ENCODE data around the gene PLEKHN1. TPM values are rescaled to one million over a fixed set of nuclear protein-coding genes. Genes with fewer than 3 reads are reported as not detected.

PLEKHN1 gene
- total and polyA plus RNA-seq, 8 donors, result 0.29 to 29.2 (median 1.7) TPM; not detected in 2

DNA sequence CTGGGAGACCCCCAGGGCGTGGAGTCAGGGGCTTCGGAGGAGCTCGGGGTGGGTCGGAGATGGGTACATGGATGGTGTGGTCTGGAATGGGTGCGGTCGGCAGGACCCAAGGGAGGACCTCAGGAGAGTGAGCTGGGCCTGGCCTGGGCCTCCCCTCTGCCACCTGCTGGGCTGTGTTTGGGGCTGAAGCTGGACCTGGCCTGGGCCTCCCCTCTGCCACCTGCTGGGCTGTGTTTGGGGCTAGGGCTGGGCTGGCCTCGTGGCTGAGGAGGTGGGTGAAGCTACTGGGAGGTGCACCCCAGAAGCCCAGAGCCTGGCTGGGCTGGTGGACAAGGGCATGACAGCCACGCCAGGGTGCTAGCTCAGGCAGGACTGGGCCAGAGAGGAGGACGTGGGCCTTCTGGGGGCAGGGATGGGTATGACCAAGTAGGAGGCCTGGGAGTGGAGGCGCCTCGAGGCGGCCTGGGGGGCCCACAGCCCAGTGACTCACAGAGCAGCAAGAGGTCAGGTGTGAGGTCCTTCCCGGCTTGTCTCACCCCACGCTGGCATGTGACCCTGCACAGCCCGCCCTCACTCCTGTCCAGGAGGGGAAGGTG lies 28.1 kb upstream of the PLEKHN1 start:
- intact Hi-C loops (cut with DNase I; ENCODE audit: low total_unique reads), result no loop called here
- H3K36me3 ChIP-seq, result no peaks in the 10 kb centered on the region
- 39 to 68% (median 66%) methylated on average over 14 to 15 of the region's 15 CpGs for WGBS, 5 donors
- no peaks in the 10 kb centered on the region for H3K9me3 ChIP-seq
- TF ChIP-seq POLR2A (IDR thresholded peaks at IDR 0.05), result no peak
- TF ChIP-seq, protein P1, sequence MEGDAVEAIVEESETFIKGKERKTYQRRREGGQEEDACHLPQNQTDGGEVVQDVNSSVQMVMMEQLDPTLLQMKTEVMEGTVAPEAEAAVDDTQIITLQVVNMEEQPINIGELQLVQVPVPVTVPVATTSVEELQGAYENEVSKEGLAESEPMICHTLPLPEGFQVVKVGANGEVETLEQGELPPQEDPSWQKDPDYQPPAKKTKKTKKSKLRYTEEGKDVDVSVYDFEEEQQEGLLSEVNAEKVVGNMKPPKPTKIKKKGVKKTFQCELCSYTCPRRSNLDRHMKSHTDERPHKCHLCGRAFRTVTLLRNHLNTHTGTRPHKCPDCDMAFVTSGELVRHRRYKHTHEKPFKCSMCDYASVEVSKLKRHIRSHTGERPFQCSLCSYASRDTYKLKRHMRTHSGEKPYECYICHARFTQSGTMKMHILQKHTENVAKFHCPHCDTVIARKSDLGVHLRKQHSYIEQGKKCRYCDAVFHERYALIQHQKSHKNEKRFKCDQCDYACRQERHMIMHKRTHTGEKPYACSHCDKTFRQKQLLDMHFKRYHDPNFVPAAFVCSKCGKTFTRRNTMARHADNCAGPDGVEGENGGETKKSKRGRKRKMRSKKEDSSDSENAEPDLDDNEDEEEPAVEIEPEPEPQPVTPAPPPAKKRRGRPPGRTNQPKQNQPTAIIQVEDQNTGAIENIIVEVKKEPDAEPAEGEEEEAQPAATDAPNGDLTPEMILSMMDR (IDR thresholded peaks at IDR 0.05), result peak in 5 of 7 experiments; percentile 36 to 82 (median 70)
- no peak for TF ChIP-seq EP300 (IDR thresholded peaks at IDR 0.05)
- TF ChIP-seq POLR2AphosphoS5 (IDR thresholded peaks at IDR 0.05), result no peak
- H3K4me3 ChIP-seq, result no peak overlapping the region
- peak overlapping the region in 1 of 5 donors; percentile 7 for H3K27ac ChIP-seq
- DNase-seq, result peak; percentile 76 to 82
- peaks cover 51 to 76% (median 65%) of the 10 kb centered on the region in 4 donors for H3K4me1 ChIP-seq
- peaks cover 0 to 93% (median 65%) of the 10 kb centered on the region in 3 donors for H3K27me3 ChIP-seq

DNA sequence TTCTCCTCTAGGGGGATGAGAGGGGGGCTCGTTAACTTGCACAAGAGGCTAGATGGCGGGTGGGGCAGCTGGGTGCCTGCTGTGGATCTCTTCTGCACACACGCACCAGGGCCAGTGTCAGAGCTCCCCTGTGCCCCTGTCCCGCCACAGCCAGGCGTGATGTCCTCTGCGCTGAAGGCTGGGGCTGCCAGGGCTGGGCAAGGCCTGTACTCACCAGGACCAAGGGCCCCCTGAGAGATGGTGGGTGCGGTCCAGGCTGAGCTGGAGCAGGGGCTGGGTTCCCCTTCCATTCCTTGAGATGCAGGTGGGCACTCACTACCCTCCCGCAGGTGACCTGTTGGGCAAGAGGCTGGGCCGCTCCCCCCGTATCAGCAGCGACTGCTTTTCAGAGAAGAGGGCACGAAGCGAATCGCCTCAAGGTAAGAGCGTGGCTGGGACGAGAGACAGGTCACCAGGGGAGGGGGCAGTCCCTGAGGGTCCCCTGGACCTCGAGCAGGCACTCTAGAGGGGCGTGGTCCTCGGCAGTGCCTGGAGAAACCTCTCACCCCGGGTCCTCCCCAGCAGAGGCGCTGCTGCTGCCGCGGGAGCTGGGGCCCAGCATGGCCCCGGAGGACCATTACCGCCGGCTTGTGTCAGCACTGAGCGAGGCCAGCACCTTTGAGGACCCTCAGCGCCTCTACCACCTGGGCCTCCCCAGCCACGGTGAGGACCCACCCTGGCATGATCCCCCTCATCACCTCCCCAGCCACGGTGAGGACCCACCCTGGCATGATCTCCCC lies 27.4 kb upstream of the PLEKHN1 start:
- peaks cover 0 to 93% (median 67%) of the 10 kb centered on the region in 3 donors for H3K27me3 ChIP-seq
- intact Hi-C loops (cut with DNase I; ENCODE audit: low total_unique reads), result no loop called here
- TF ChIP-seq EP300 (IDR thresholded peaks at IDR 0.05), result no peak
- TF ChIP-seq POLR2AphosphoS5 (IDR thresholded peaks at IDR 0.05), result no peak
- TF ChIP-seq, protein P1 (IDR thresholded peaks at IDR 0.05), result no peak
- no peak for TF ChIP-seq POLR2A (IDR thresholded peaks at IDR 0.05)
- 66 to 81% (median 75%) methylated on average over 23 to 30 of the region's 30 CpGs for WGBS, 5 donors
- no peak overlapping the region for H3K27ac ChIP-seq
- H3K36me3 ChIP-seq, result no peaks in the 10 kb centered on the region
- H3K9me3 ChIP-seq, result no peaks in the 10 kb centered on the region
- no peak overlapping the region for H3K4me3 ChIP-seq
- DNase-seq, result peak in 1 of 2 donors; percentile 37
- peaks cover 46 to 76% (median 63%) of the 10 kb centered on the region in 4 donors for H3K4me1 ChIP-seq

DNA sequence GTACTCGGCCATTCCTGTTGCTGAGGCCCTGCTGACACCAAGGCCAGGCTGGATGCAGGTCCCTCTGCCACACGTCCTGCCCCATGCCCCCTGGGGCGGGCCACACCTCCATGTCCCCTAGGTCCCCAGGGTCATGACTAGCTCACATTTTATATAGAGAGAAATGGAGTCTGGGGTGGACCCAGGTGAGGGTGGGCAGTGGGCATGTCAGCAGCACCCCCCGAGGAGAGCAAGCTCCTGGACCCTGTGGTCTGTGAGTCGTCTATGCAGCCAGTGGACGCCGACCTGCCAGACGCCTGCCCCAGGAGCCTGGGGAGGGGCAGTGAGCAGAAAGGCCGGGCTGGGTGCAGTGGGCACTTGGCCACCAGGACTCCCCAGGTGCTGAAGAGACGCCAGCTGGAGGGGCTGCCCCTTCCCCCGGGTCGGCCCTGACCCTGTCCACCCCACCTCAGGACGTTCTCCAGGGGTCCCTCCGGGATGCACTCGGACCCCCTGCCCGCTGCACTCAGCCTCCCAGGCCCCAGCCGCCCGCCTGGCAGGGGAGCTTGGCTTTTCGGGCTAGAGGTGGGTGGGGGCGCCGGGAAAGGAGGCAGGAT lies 26.7 kb upstream of the PLEKHN1 start:
- Histone ChIP-seq H3K4me3 (peak overlapping the region; percentile 41 to 61 (median 44)), H3K4me1 (peaks cover 46 to 83% (median 65%) of the 10 kb centered on the region in 4 donors), H3K36me3 (peaks cover 0 to 4% (median 4%) of the 10 kb centered on the region in 4 donors), H3K27ac (peak overlapping the region in 2 of 5 donors; percentile 83 to 84), H3K27me3 (peaks cover 0 to 93% (median 67%) of the 10 kb centered on the region in 3 donors), H3K9me3 (no peaks in the 10 kb centered on the region)
- 18 to 34% (median 26%) methylated on average over 7 to 21 of the region's 21 CpGs for WGBS, 5 donors
- peak in 1 of 2 donors; percentile 31 for DNase-seq
- TF ChIP-seq, protein P1 (IDR thresholded peaks at IDR 0.05), result no peak
- TF ChIP-seq POLR2AphosphoS5 (IDR thresholded peaks at IDR 0.05), result no peak
- TF ChIP-seq POLR2A (IDR thresholded peaks at IDR 0.05), result no peak
- no peak for TF ChIP-seq EP300 (IDR thresholded peaks at IDR 0.05)
- intact Hi-C loops (cut with DNase I; ENCODE audit: low total_unique reads), result loop anchor here (5.0 kb wide), 1 partner anchor 37 kb away; no protein-coding TSS in a partner anchor
